ENCODE data around the gene TMEM209. TPM values are rescaled to one million over a fixed set of nuclear protein-coding genes. Genes with fewer than 3 reads are reported as not detected.

TMEM209 gene
- total RNA-seq, 1 donor from 2014 or later = 22.7 TPM

- Mint-ChIP-seq H3K4me3 (ENCODE audit: unreplicated experiment) (no peak overlapping the region), H3K27ac (ENCODE audit: unreplicated experiment) (no peak overlapping the region), H3K9me3 (ENCODE audit: unreplicated experiment) (no peaks in the 10 kb centered on the region), H3K36me3 (ENCODE audit: unreplicated experiment) (peaks cover 36% of the 10 kb centered on the region), H3K27me3 (ENCODE audit: unreplicated experiment) (no peaks in the 10 kb centered on the region), H3K4me1 (ENCODE audit: unreplicated experiment) (peaks cover 2% of the 10 kb centered on the region)
- TF ChIP-seq CTCF (IDR thresholded peaks at IDR 0.05) = no peak
- no peak for DNase-seq (ENCODE audit: extremely low spot score, unreplicated experiment)
Observed at GRCh38 chr7:130135208-130136205, 69.7 kb downstream of the TMEM209 start.

- H3K27ac Mint-ChIP-seq (ENCODE audit: unreplicated experiment) = no peak overlapping the region
- DNase-seq (ENCODE audit: extremely low spot score, unreplicated experiment) = no peak
- no peak for TF ChIP-seq CTCF (IDR thresholded peaks at IDR 0.05)
- H3K27me3 Mint-ChIP-seq (ENCODE audit: unreplicated experiment) = no peaks in the 10 kb centered on the region
- no peak overlapping the region for H3K4me3 Mint-ChIP-seq (ENCODE audit: unreplicated experiment)
- H3K36me3 Mint-ChIP-seq (ENCODE audit: unreplicated experiment) = peaks cover 40% of the 10 kb centered on the region
- H3K4me1 Mint-ChIP-seq (ENCODE audit: unreplicated experiment) = peaks cover 2% of the 10 kb centered on the region
- no peaks in the 10 kb centered on the region for H3K9me3 Mint-ChIP-seq (ENCODE audit: unreplicated experiment)
Observed at GRCh38 chr7:130134726-130135125, 70.5 kb downstream of the TMEM209 start.

- DNase-seq (ENCODE audit: extremely low spot score, unreplicated experiment) = no peak
- H3K9me3 Mint-ChIP-seq (ENCODE audit: unreplicated experiment) = no peaks in the 10 kb centered on the region
- H3K27me3 Mint-ChIP-seq (ENCODE audit: unreplicated experiment) = no peaks in the 10 kb centered on the region
- H3K4me1 Mint-ChIP-seq (ENCODE audit: unreplicated experiment) = no peaks in the 10 kb centered on the region
- TF ChIP-seq CTCF (IDR thresholded peaks at IDR 0.05) = no peak
- no peak overlapping the region for H3K4me3 Mint-ChIP-seq (ENCODE audit: unreplicated experiment)
- no peak overlapping the region for H3K27ac Mint-ChIP-seq (ENCODE audit: unreplicated experiment)
- H3K36me3 Mint-ChIP-seq (ENCODE audit: unreplicated experiment) = peaks cover 44% of the 10 kb centered on the region
Observed at GRCh38 chr7:130134106-130134636, 71.0 kb downstream of the TMEM209 start.

DNA sequence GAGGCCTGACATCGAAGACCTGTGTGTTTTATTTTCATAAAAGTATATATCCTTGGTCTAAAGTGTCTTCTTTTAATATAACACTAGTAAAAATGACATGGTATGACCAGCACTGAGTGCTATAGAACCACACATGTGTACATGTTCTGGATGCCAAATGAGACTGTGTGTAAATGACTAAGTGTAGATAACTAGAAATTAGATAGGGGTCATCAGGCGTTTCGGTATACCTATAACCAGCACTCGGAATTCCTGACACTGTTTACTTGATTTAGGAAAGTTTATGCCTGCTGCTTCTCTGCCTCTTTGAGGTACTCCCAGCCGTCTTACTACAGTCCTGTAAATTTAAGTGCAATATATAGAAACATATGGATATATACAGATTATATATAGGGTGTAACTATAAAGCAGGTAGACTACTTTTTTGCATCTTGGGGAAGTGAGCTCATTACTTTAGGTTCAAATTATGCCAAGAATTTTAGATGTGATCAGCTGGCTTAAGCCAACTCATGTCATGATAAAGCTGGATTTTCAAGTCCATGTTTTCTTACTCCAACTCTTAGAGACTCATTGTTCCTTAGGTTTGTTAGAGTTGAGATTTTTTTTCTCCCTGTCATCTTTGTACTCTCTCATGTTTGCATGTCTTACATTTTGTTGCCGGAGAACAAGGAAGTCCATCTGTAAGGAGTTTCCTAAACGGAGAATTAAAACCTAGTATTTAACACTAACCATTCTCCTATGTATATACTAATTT is 72.0 kb downstream of the TMEM209 start:
- Mint-ChIP-seq H3K27ac (ENCODE audit: unreplicated experiment) (no peak overlapping the region), H3K9me3 (ENCODE audit: unreplicated experiment) (no peaks in the 10 kb centered on the region), H3K4me3 (ENCODE audit: unreplicated experiment) (no peak overlapping the region), H3K4me1 (ENCODE audit: unreplicated experiment) (peaks cover 2% of the 10 kb centered on the region), H3K27me3 (ENCODE audit: unreplicated experiment) (no peaks in the 10 kb centered on the region), H3K36me3 (ENCODE audit: unreplicated experiment) (peaks cover 46% of the 10 kb centered on the region)
- TF ChIP-seq CTCF (IDR thresholded peaks at IDR 0.05) = no peak
- DNase-seq (ENCODE audit: extremely low spot score, unreplicated experiment) = no peak
